Measurements from ENCODE around the gene MEPCE. TPM values are rescaled to one million over a fixed set of nuclear protein-coding genes. Genes with fewer than 3 reads are reported as not detected.
"Not testable (repeated sequence)": the region's sequence is repeated elsewhere in the genome, so short reads cannot be mapped to it uniquely, and the experiment has no call there.

MEPCE gene
- polyA plus RNA-seq (2013, experiment 1 of 2; ENCODE audit: insufficient read length) = 38.6 TPM
- 36.6 TPM for polyA plus RNA-seq (2013, experiment 2 of 2; ENCODE audit: insufficient read length)

GRCh38 chr7:100429637-100430492 lies at the start of gene MEPCE:
TSS of gene MEPCE (plus strand) at chr7:100429831. CDS start at chr7:100430019, 188 bp downstream.
- peak; percentile 98 for DNase-seq

GRCh38 chr7:100380196-100380595 lies 49.4 kb upstream of the MEPCE start:
- DNase-seq = no peak

- DNase-seq = not testable (repeated sequence)
Observed at GRCh38 chr7:100381531-100382233, 47.9 kb upstream of the MEPCE start.

- DNase-seq = not testable (repeated sequence)
Observed at GRCh38 chr7:100382234-100382853, 47.3 kb upstream of the MEPCE start.

GRCh38 chr7:100384628-100385294 lies 44.9 kb upstream of the MEPCE start:
- DNase-seq = no peak

GRCh38 chr7:100386940-100387339 lies 42.7 kb upstream of the MEPCE start:
- no peak for DNase-seq

- DNase-seq = no peak
Observed at GRCh38 chr7:100387695-100388094, 41.9 kb upstream of the MEPCE start.

GRCh38 chr7:100389437-100390088 lies 40.1 kb upstream of the MEPCE start:
- DNase-seq = no peak

GRCh38 chr7:100390286-100391009 lies 39.2 kb upstream of the MEPCE start:
- no peak for DNase-seq

GRCh38 chr7:100393233-100393905 lies 36.3 kb upstream of the MEPCE start:
- DNase-seq = no peak

GRCh38 chr7:100394077-100394476 lies 35.6 kb upstream of the MEPCE start:
- no peak for DNase-seq

- no peak for DNase-seq
Observed at GRCh38 chr7:100396421-100396982, 33.1 kb upstream of the MEPCE start.

- DNase-seq = no peak
Observed at GRCh38 chr7:100397315-100398081, 32.1 kb upstream of the MEPCE start.

GRCh38 chr7:100398239-100398638 lies 31.4 kb upstream of the MEPCE start:
- no peak for DNase-seq

- no peak for DNase-seq
Observed at GRCh38 chr7:100400041-100400440, 29.6 kb upstream of the MEPCE start.

- DNase-seq = peak; percentile 14
Observed at GRCh38 chr7:100400656-100401055, 29.0 kb upstream of the MEPCE start.

GRCh38 chr7:100401811-100402210 lies 27.8 kb upstream of the MEPCE start:
- DNase-seq = no peak

GRCh38 chr7:100402241-100402640 lies 27.4 kb upstream of the MEPCE start:
- no peak for DNase-seq

- peak; percentile 50 for DNase-seq
Observed at GRCh38 chr7:100406767-100407166, 22.9 kb upstream of the MEPCE start.
